Peyer's patch (tissue), 4 donors: ENCODE data around the gene TRIM47. TPM values are rescaled to one million over a fixed set of nuclear protein-coding genes. Genes with fewer than 3 reads are reported as not detected.

Experiments
- DNase-seq, 3 donors: peaks; one replicate each; pipeline ENCODE4 v3.0.0-alpha.2; 2017 to 2019
- H3K27ac ChIP-seq, 4 donors: fragments of 200-600 bp; sonication (generic); one replicate each; pipeline ENCODE4 v1.5.1; 2016 to 2019
- H3K27me3 ChIP-seq, 2 donors: fragments of 200-600 bp; sonication (generic); one replicate each; pipeline ENCODE4 v1.5.1; 2019
- H3K36me3 ChIP-seq, 3 donors: fragments of 200-600 bp; sonication (generic); one replicate each; pipeline ENCODE4 v1.5.1; 2016 to 2019
- H3K4me1 ChIP-seq, 4 donors: fragments of 200-600 bp; sonication (generic); one replicate each; pipeline ENCODE4 v1.5.1; 2016 to 2019
- H3K4me3 ChIP-seq, 4 donors: fragments of 200-600 bp; sonication (generic); 1 replicate in 3 of 4; 2 replicates in 1 of 4; pipeline ENCODE4 v1.5.1; 2016 to 2019; ENCODE audit warnings: mild to moderate bottlenecking in 1 of 4
- H3K9me3 ChIP-seq, 4 donors: fragments of 200-600 bp; sonication (generic); one replicate each; pipeline ENCODE4 v1.5.1; 2016 to 2019; ENCODE audit warnings: mild to moderate bottlenecking in 1 of 4
- CTCF ChIP-seq, 6 experiments: fragments of 450-650 bp in 4 of 6; fragments of 200-600 bp in 2 of 6; sonication (generic) in 1 of 6; IDR thresholded peaks; one replicate each; pipeline ENCODE4 v1.5.1; 2017 to 2019; ENCODE audit warnings: antibody characterized with exemption in 6 of 6, mild to moderate bottlenecking in 3 of 6, moderate library complexity in 1 of 6
- POLR2A ChIP-seq, 2 donors: fragments of 450-650 bp; IDR thresholded peaks; one replicate each; pipeline ENCODE4 v1.5.1; 2017; ENCODE audit warnings: antibody characterized with exemption in 2 of 2, mild to moderate bottlenecking in 2 of 2, moderate library complexity in 2 of 2
- total RNA-seq, 4 donors: library from RNA; depleted of rRNA; stranded (reverse); fragments of >200 nt; gene quantifications; one replicate each; pipeline ENCODE4 v1.1.0, GENCODE V29; 2016

TRIM47 gene
- total RNA-seq, 4 donors from 2014 or later: 16.5 to 61.4 (median 45.7) TPM

DNA sequence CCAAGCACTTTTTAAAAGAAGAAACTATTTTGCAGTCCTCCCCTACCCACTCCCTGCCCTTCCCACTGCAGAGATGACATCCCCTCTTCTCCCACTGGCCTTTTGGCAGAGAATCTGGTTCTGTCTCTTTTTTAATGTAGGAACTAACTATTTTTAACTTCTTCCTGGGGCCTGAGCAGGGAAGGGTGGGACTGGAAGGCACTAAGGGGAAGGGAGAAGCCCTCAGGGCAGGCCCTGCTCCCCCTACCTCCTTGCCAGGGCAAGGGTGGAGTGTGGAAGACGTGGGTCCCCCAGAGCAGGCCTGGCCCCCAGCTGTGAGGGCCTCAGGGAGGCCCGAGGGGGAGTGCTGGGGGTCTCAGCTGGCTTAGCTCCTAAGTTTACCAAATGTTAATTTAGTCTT is 53.7 kb downstream of the TRIM47 start:
- H3K27ac ChIP-seq: no peak overlapping the region
- H3K36me3 ChIP-seq: peaks cover 0 to 56% (median 0%) of the 10 kb centered on the region in 3 donors

More for the DNA sequence above, 53.7 kb downstream of the TRIM47 start:
- no peak for DNase-seq
- H3K4me3 ChIP-seq: no peak overlapping the region
- no peaks in the 10 kb centered on the region for H3K27me3 ChIP-seq
- no peaks in the 10 kb centered on the region for H3K9me3 ChIP-seq
- TF ChIP-seq CTCF (IDR thresholded peaks at IDR 0.05): no peak
- no peak for TF ChIP-seq POLR2A (IDR thresholded peaks at IDR 0.05)
- peaks cover 0 to 19% (median 7%) of the 10 kb centered on the region in 4 donors for H3K4me1 ChIP-seq

Other genes with a start within 250 kb of the TRIM47 start
- 100 to 1,000 TPM in 1 of 4 donors, 10 to 100 TPM in 2, not detected in 1; 68.8 to 161 (median 97.1) TPM for gene SMIM5, start 245.1 kb downstream of the TRIM47 start, total RNA-seq
- 10 to 100 TPM; 26.3 to 85.0 (median 44.1) TPM for gene RECQL5, start 211.4 kb downstream of the TRIM47 start, total RNA-seq
- 100 to 1,000 TPM in 2 of 4 donors, 10 to 100 TPM in 2; 65.3 to 117 (median 101) TPM for gene SAP30BP, start 211.2 kb downstream of the TRIM47 start, total RNA-seq
- 100 to 1,000 TPM in 3 of 4 donors, 10 to 100 TPM in 1; 80.0 to 368 (median 219) TPM for gene ITGB4, start 157.1 kb downstream of the TRIM47 start, total RNA-seq
- gene GALK1, start 113.4 kb downstream of the TRIM47 start, total RNA-seq: 10 to 100 TPM; 50.1 to 81.9 (median 64.1) TPM
- gene UNK, start 93.8 kb downstream of the TRIM47 start, total RNA-seq: 100 to 1,000 TPM in 1 of 4 donors, 10 to 100 TPM in 3; 18.9 to 108 (median 30.6) TPM
- gene UNC13D, start 34.2 kb downstream of the TRIM47 start, total RNA-seq: 10 to 100 TPM in 3 of 4 donors, 1 to 10 TPM in 1; 8.4 to 45.4 (median 22.2) TPM
- 10 to 100 TPM; 45.4 to 61.4 (median 53.7) TPM for gene WBP2, start 23.2 kb downstream of the TRIM47 start, total RNA-seq
- gene TRIM65, start 18.4 kb upstream of the TRIM47 start, total RNA-seq: 10 to 100 TPM; 14.0 to 22.7 (median 16.9) TPM
- 10 to 100 TPM; 61.1 to 95.7 (median 72.9) TPM for gene MRPL38, start 26.3 kb upstream of the TRIM47 start, total RNA-seq
- 10 to 100 TPM in 3 of 4 donors, 1 to 10 TPM in 1; 7.2 to 47.0 (median 25.0) TPM for gene FBF1, start 62.5 kb upstream of the TRIM47 start, total RNA-seq
- 100 to 1,000 TPM in 3 of 4 donors, 10 to 100 TPM in 1; 26.4 to 268 (median 193) TPM for gene ACOX1, start 100.6 kb upstream of the TRIM47 start, total RNA-seq
- 10 to 100 TPM in 3 of 4 donors, not detected in 1; 15.2 to 95.1 (median 27.9) TPM for gene TEN1, start 100.7 kb upstream of the TRIM47 start, total RNA-seq
- gene CDK3, start 122.3 kb upstream of the TRIM47 start, total RNA-seq: 10 to 100 TPM; 11.7 to 38.7 (median 23.5) TPM
- 10 to 100 TPM; 26.4 to 87.8 (median 55.0) TPM for gene EVPL, start 148.7 kb upstream of the TRIM47 start, total RNA-seq
- gene SRP68, start 193.9 kb upstream of the TRIM47 start, total RNA-seq: 10 to 100 TPM; 32.2 to 43.4 (median 32.6) TPM
- under 1 TPM in 1 of 4 donors, not detected in 3; 0.95 TPM for gene GALR2, start 196.2 kb upstream of the TRIM47 start, total RNA-seq
- gene ZACN, start 200.6 kb upstream of the TRIM47 start, total RNA-seq: not detected
- 100 to 1,000 TPM; 113 to 160 (median 134) TPM for gene EXOC7, start 225.2 kb upstream of the TRIM47 start, total RNA-seq